ENCODE data around the gene LRRC19.

DNA sequence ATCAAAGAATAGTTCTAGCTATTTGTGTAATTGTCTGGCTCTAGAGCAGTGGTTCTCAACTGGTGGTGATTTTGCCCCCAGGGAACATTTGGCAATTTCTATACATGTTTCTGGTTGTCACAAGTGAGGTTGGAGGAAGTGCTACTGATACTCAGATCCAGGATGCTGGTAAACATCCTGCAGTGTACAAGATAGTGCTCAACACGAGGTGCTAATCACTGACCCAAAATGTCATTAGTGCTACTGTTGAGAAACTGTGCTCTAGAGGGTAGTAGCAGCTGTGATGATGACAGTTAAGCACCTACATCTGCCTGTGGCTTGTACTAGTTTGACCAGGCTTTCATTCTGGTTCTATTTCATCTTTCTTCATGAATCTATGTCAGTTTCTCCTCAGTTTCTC, 22.1 kb downstream of the LRRC19 start:
- TF ChIP-seq CTCF (IDR thresholded peaks at IDR 0.05) = no peak
- no peak for TF ChIP-seq POLR2A (IDR thresholded peaks at IDR 0.05)
- TF ChIP-seq POLR2AphosphoS5 (IDR thresholded peaks at IDR 0.05) = no peak

All from suprapubic skin (tissue), 4 donors.